HG03139 (cell line): Measurements from ENCODE around the gene ATAT1.
"Not testable (repeated sequence)": the region's sequence is repeated elsewhere in the genome, so short reads cannot be mapped to it uniquely, and the experiment has no call there.

Source experiments
- ATAC-seq: cut with Tn5 transposase; IDR thresholded peaks from one replicate; pipeline ENCODE4 v1.9.1; 2021; ENCODE audit not compliant: unreplicated experiment

ATAT1 gene

GRCh38 chr6:30626484-30627366 is at the start of gene ATAT1:
TSS of gene ATAT1 (plus strand) at chr6:30626874.
- peak; percentile 81 for ATAC-seq

- ATAC-seq: no peak
Measured at GRCh38 chr6:30578051-30578450, 48.6 kb upstream of the ATAT1 start.

- ATAC-seq: no peak
Measured at GRCh38 chr6:30583921-30584320, 42.8 kb upstream of the ATAT1 start.

- no peak for ATAC-seq
Measured at GRCh38 chr6:30589754-30590358, 36.8 kb upstream of the ATAT1 start.

- no peak for ATAC-seq
Measured at GRCh38 chr6:30590509-30590908, 36.2 kb upstream of the ATAT1 start.

GRCh38 chr6:30591008-30591407 is 35.7 kb upstream of the ATAT1 start:
- ATAC-seq: no peak

GRCh38 chr6:30592287-30592686 is 34.4 kb upstream of the ATAT1 start:
- ATAC-seq: no peak

- not testable (repeated sequence) for ATAC-seq
Measured at GRCh38 chr6:30597315-30598144, 29.1 kb upstream of the ATAT1 start.

- ATAC-seq: no peak
Measured at GRCh38 chr6:30598912-30599624, 27.6 kb upstream of the ATAT1 start.

- no peak for ATAC-seq
Measured at GRCh38 chr6:30599625-30600324, 26.9 kb upstream of the ATAT1 start.

- no peak for ATAC-seq
Measured at GRCh38 chr6:30600451-30600961, 26.2 kb upstream of the ATAT1 start.

GRCh38 chr6:30601436-30601814 is 25.2 kb upstream of the ATAT1 start:
- ATAC-seq: no peak

- no peak for ATAC-seq
Measured at GRCh38 chr6:30601815-30602641, 24.6 kb upstream of the ATAT1 start.

GRCh38 chr6:30603961-30604360 is 22.7 kb upstream of the ATAT1 start:
- no peak for ATAC-seq

- no peak for ATAC-seq
Measured at GRCh38 chr6:30610065-30610464, 16.6 kb upstream of the ATAT1 start.

GRCh38 chr6:30611150-30611855 is 15.4 kb upstream of the ATAT1 start:
- ATAC-seq: no peak

GRCh38 chr6:30611856-30612194 is 14.8 kb upstream of the ATAT1 start:
- ATAC-seq: no peak

GRCh38 chr6:30612213-30612612 is 14.5 kb upstream of the ATAT1 start:
- ATAC-seq: no peak
